ENCODE data around the gene STXBP4. TPM values are rescaled to one million over a fixed set of nuclear protein-coding genes. Genes with fewer than 3 reads are reported as not detected.

Gene STXBP4
- total RNA-seq, 1 donor from 2014 or later, result 14.2 TPM

Small RNAs within 50 kb of the gene (small RNA-seq; reads per million reads assigned to genes)
- gene AC007485.1 (ENCODE audit: low replicate concordance), result not detected

Other genes with a start within 250 kb of the STXBP4 start
- 24.9 TPM for gene TOM1L1, start 67.9 kb upstream of the STXBP4 start, total RNA-seq
- gene COX11, start 111 bp upstream of the STXBP4 start, total RNA-seq, result 54.9 TPM